Measurements from ENCODE around the gene CYB5R2. TPM values are rescaled to one million over a fixed set of nuclear protein-coding genes. Genes with fewer than 3 reads are reported as not detected.

The CYB5R2 gene
- total RNA-seq, 2 experiments from 2014 or later: 4.2 to 4.9 TPM

DNA sequence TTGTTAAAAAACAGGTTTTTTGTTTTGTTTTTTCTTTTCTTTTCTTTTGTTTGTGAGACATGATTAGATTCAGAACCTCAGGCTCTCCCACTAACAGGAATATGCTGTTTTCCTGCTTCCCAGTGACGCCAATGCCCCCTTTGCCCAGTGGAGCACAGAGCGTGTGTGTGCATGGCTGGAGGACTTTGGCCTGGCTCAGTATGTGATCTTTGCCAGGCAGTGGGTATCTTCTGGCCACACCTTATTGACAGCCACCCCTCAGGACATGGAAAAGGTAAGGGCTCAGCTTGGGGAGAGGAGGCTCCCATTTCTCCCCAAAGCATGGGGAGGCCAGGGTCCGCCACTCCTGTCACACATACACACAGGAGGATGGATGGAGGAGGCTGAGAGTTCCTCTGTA, 25.0 kb downstream of the CYB5R2 start:
- H3K4me3 Mint-ChIP-seq: no peak overlapping the region
- intact Hi-C loops (cut with micrococcal nuclease): no loop called here
- H3K36me3 Mint-ChIP-seq (ENCODE audit: low read depth): peaks cover 3% of the 10 kb centered on the region

DNA sequence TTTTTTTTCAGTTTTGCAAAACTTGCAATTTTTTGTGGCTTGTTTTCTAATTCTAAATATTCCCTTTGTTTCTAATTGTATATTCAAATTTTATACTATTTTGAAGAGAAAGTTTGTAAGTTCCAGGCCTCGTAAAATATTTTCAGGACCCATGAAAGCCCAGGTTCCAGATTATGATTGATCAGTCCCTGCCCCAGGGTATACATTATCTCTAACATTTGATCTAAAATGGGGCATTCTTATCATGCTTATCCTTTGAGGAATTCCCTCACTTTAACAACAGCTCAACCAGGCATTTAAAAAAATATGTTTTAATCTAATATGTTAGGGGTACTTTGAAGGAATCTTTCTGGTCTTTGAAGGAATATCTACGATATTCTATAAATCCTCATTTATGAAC, 26.4 kb downstream of the CYB5R2 start:
- Mint-ChIP-seq H3K4me1 (ENCODE audit: low read depth) (no peaks in the 10 kb centered on the region), H3K4me3 (no peak overlapping the region), H3K27ac (no peak overlapping the region), H3K36me3 (ENCODE audit: low read depth) (peaks cover 3% of the 10 kb centered on the region), H3K27me3 (no peaks in the 10 kb centered on the region), H3K9me3 (no peaks in the 10 kb centered on the region)
- intact Hi-C loops (cut with micrococcal nuclease): no loop called here
- ChIA-PET CTCF (interaction anchor here (1.0 kb wide), 1 partner anchor 19 kb away, joined by 4 read pairs; no protein-coding TSS in a partner anchor), POLR2A (no interaction called here)
- TF ChIP-seq, protein P1, sequence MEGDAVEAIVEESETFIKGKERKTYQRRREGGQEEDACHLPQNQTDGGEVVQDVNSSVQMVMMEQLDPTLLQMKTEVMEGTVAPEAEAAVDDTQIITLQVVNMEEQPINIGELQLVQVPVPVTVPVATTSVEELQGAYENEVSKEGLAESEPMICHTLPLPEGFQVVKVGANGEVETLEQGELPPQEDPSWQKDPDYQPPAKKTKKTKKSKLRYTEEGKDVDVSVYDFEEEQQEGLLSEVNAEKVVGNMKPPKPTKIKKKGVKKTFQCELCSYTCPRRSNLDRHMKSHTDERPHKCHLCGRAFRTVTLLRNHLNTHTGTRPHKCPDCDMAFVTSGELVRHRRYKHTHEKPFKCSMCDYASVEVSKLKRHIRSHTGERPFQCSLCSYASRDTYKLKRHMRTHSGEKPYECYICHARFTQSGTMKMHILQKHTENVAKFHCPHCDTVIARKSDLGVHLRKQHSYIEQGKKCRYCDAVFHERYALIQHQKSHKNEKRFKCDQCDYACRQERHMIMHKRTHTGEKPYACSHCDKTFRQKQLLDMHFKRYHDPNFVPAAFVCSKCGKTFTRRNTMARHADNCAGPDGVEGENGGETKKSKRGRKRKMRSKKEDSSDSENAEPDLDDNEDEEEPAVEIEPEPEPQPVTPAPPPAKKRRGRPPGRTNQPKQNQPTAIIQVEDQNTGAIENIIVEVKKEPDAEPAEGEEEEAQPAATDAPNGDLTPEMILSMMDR (IDR thresholded peaks at IDR 0.05): no peak
- DNase-seq (no peak), ATAC-seq (no peak)

More for the DNA sequence above, 25.0 kb downstream of the CYB5R2 start:
- Mint-ChIP-seq H3K9me3 (no peaks in the 10 kb centered on the region), H3K27me3 (no peaks in the 10 kb centered on the region), H3K4me1 (ENCODE audit: low read depth) (no peaks in the 10 kb centered on the region), H3K27ac (no peak overlapping the region)
- POLR2A ChIA-PET: no interaction called here
- CTCF ChIA-PET: interaction anchor here (1.5 to 1.6 kb wide), 2 partner anchors 17 to 39 kb away, joined by 4 to 5 read pairs; no protein-coding TSS in a partner anchor
- TF ChIP-seq, protein P1 (IDR thresholded peaks at IDR 0.05): no peak
- ATAC-seq: no peak
- DNase-seq: no peak

DNA sequence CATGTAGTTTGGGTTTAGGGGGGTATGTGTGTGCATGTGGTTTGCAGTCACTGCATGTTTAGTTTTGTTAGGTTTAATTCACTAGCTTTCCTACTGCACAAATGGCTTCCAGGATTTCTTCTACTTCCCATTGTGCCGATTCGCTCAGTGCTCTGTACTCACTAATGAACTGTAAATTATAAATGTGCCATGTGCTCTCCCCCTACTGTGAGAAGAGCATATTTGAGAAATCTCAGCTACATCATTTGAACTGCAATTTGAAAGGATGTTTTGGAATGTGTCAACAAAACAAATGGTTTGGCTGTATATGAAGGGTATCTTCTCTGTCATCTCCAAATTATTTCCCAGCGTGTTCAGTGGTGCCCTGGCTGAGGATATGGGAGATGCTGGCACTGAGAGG, 28.1 kb downstream of the CYB5R2 start:
- ChIA-PET POLR2A (no interaction called here), CTCF (no interaction called here)
- no peaks in the 10 kb centered on the region for H3K36me3 Mint-ChIP-seq (ENCODE audit: low read depth)
- ATAC-seq (no peak), DNase-seq (no peak)
- H3K27ac Mint-ChIP-seq: no peak overlapping the region
- no peaks in the 10 kb centered on the region for H3K27me3 Mint-ChIP-seq
- intact Hi-C loops (cut with micrococcal nuclease): no loop called here
- no peak overlapping the region for H3K4me3 Mint-ChIP-seq
- no peaks in the 10 kb centered on the region for H3K4me1 Mint-ChIP-seq (ENCODE audit: low read depth)
- no peaks in the 10 kb centered on the region for H3K9me3 Mint-ChIP-seq
- TF ChIP-seq, protein P1 (IDR thresholded peaks at IDR 0.05): no peak

DNA sequence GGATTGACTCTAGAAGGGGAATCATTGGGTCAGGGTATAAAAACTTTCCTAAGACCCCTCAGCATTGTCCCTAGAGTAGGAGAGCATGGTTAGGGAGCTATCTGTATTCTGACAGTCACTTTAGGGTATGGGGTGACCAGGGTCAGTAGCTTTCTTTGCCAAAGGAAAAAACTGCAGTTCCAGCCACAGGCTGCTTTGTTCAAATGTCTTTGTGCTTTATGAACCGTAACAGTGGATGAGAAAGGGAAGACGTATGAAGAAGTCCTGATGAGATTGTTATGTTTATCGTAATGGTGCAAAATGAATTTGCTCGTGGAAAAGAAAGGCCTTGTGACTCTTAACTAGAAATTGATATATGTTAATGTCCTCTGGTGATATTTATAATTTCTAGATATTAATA, 30.0 kb downstream of the CYB5R2 start:
- intact Hi-C loops (cut with micrococcal nuclease): no loop called here
- Mint-ChIP-seq H3K27ac (no peak overlapping the region), H3K36me3 (ENCODE audit: low read depth) (no peaks in the 10 kb centered on the region), H3K27me3 (no peaks in the 10 kb centered on the region), H3K4me3 (no peak overlapping the region), H3K9me3 (no peaks in the 10 kb centered on the region), H3K4me1 (ENCODE audit: low read depth) (no peaks in the 10 kb centered on the region)
- CTCF ChIA-PET: interaction anchor here (1.2 to 1.5 kb wide), 4 partner anchors 14 to 130 kb away, joined by 3 to 6 read pairs (median 4); partner anchors contain the start of gene PPFIBP2
- no peak for DNase-seq
- POLR2A ChIA-PET: no interaction called here
- TF ChIP-seq, protein P1 (IDR thresholded peaks at IDR 0.05): no peak
- ATAC-seq: no peak

DNA sequence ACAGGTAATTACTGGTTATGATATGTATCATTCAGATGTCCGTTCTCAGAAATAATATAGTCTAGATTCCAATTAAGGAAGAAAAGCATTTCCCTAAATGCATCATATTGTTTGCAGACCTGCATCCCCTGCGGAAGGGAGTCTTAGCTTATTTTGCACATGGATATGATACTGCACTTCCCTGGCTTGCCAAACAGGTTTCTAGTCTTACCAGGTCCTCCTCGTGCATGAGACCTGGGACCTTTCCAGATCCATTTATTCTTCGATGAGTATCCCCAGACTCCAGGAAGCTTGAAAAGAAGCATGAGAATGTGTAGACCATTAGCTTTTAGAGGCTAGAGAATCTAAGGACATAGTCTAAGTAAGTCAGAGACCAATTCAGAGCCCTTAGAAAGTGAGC, 30.6 kb downstream of the CYB5R2 start:
- TF ChIP-seq, protein P1 (IDR thresholded peaks at IDR 0.05): no peak
- ATAC-seq (no peak), DNase-seq (no peak)
- no peak overlapping the region for H3K27ac Mint-ChIP-seq
- no peaks in the 10 kb centered on the region for H3K36me3 Mint-ChIP-seq (ENCODE audit: low read depth)
- intact Hi-C loops (cut with micrococcal nuclease): no loop called here
- ChIA-PET POLR2A (no interaction called here), CTCF (interaction anchor here (1.2 to 1.5 kb wide), 4 partner anchors 14 to 130 kb away, joined by 3 to 6 read pairs (median 4); partner anchors contain the start of gene PPFIBP2)
- no peaks in the 10 kb centered on the region for H3K27me3 Mint-ChIP-seq
- no peaks in the 10 kb centered on the region for H3K4me1 Mint-ChIP-seq (ENCODE audit: low read depth)
- no peaks in the 10 kb centered on the region for H3K9me3 Mint-ChIP-seq
- H3K4me3 Mint-ChIP-seq: no peak overlapping the region

Data from activated CD8-positive, alpha-beta T cell treated with anti-CD3 and anti-CD28 coated beads for 36 hours (primary cell).